Measurements from ENCODE around the gene SEC14L1. TPM values are rescaled to one million over a fixed set of nuclear protein-coding genes. Genes with fewer than 3 reads are reported as not detected.

SEC14L1 gene
- total RNA-seq, 1 experiment from 2014 or later: 58.6 TPM

DNA sequence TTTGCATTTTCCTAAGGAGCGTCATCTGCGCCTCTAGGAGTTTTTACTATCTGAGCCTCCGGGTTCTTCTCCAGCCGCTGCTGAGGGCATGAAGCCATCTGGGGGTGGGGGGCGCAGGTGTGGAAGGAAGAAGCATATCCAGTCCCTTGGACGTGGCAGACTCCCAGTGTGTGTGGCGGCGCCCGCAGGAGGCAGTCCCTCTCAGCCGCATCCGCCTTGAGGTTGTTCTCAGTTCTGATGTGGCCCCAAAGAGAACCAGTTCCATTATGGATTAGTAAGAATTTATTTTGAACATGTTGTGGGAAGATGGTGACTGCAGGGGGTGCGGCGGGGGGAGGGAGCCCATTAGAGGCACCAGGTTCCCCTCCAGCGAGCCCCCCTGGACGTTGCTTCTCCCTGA, 100.2 kb downstream of the SEC14L1 start:
- H3K4me1 Mint-ChIP-seq: no peaks in the 10 kb centered on the region
- H2BK12ac ChIP-seq (ENCODE audit: insufficient read length, low read depth, low read length): no peak overlapping the region
- H3K4me3 Mint-ChIP-seq: no peak overlapping the region
- no peak overlapping the region for H4K91ac ChIP-seq (ENCODE audit: insufficient read length, low read depth, low read length)
- H2AK5ac ChIP-seq (ENCODE audit: insufficient read length, low read length): no peak overlapping the region
- no peak overlapping the region for H3K27ac ChIP-seq (ENCODE audit: insufficient read length, low read depth, low read length)
- no peak overlapping the region for H3K23ac ChIP-seq (ENCODE audit: insufficient read length, low read depth, low read length)
- no peaks in the 10 kb centered on the region for H3K4me1 ChIP-seq (ENCODE audit: insufficient read depth, low read length)
- peak overlapping the region in 1 of 3 experiments; percentile 52; a peak in 1 of 7 replicates for H3K27ac Mint-ChIP-seq
- no peak for TF ChIP-seq CTCF (conservative IDR thresholded peaks at IDR 0.05)
- no peak overlapping the region for H3T11ph ChIP-seq (ENCODE audit: low read length)
- no CpG with 5 or more reads among the region's 15 CpGs for WGBS (ENCODE audit: extremely low coverage, insufficient read length, low lambda C conversion rate)
- H3K9me3 ChIP-seq (ENCODE audit: control insufficient read depth, low read depth, low read length): no peaks in the 10 kb centered on the region
- peaks cover 0 to under 1% of the 10 kb centered on the region in 2 experiments; a peak in 1 of 5 replicates for H3K9me3 Mint-ChIP-seq
- no peak overlapping the region for H4K8ac ChIP-seq (replicated peaks; ENCODE audit: insufficient read length, low read depth, low read length)
- H4K5ac ChIP-seq (ENCODE audit: insufficient read length, low read depth, low read length): no peak overlapping the region
- no peak overlapping the region for H3K4ac ChIP-seq (ENCODE audit: low read depth, low read length)
- no peak overlapping the region for H3K9ac ChIP-seq (ENCODE audit: extremely low read depth, insufficient read length, low read length)
- H2BK5ac ChIP-seq (ENCODE audit: insufficient read length, low read length): no peak overlapping the region
- peaks cover 6% of the 10 kb centered on the region for H3K27me3 Mint-ChIP-seq (ENCODE audit: low read depth)
- no peak overlapping the region for H3K56ac ChIP-seq (ENCODE audit: insufficient read length, low read depth, low read length)
- H3K4me2 ChIP-seq (ENCODE audit: insufficient read depth, insufficient read length, low read length): no peak overlapping the region
- H3K36me3 Mint-ChIP-seq (ENCODE audit: insufficient read depth in 1 of 3, low read depth in 3 of 3): no peaks in the 10 kb centered on the region
- no peaks in the 10 kb centered on the region for H3K79me1 ChIP-seq (ENCODE audit: insufficient read depth, low read depth, low read length, poor library complexity, severe bottlenecking)
- H3K27me3 ChIP-seq (ENCODE audit: insufficient read depth, low read length): no peaks in the 10 kb centered on the region
- no peak for DNase-seq
- H3K23me2 ChIP-seq (ENCODE audit: insufficient read length, low read depth, low read length, poor library complexity, severe bottlenecking): no peaks in the 10 kb centered on the region
- no peak overlapping the region for H3K18ac ChIP-seq (ENCODE audit: insufficient read length, low read depth, low read length)
- no peak overlapping the region for H2BK20ac ChIP-seq (ENCODE audit: low read depth, low read length, poor library complexity, severe bottlenecking)
- no peak overlapping the region for H2BK120ac ChIP-seq (ENCODE audit: low read depth, low read length, poor library complexity, severe bottlenecking)
- H2AFZ ChIP-seq (ENCODE audit: low read length): no peak overlapping the region
- H4K20me1 ChIP-seq (ENCODE audit: control insufficient read depth, insufficient read depth, insufficient read length): no peaks in the 10 kb centered on the region
- no peaks in the 10 kb centered on the region for H3K79me2 ChIP-seq (ENCODE audit: insufficient read depth, low read length)
- no peak overlapping the region for H3K14ac ChIP-seq (ENCODE audit: insufficient read depth, low read length)
- H2BK15ac ChIP-seq (ENCODE audit: low read depth, low read length): no peak overlapping the region
